H1 (cell line): Measurements from ENCODE around the gene MBD3L2B. TPM values are rescaled to one million over a fixed set of nuclear protein-coding genes. Genes with fewer than 3 reads are reported as not detected.

ENCODE experiments used
- polyA plus RNA-seq, 7 experiments: library from polyadenylated mRNA; depleted of rRNA in 3 of 7; stranded (reverse) in 5 of 7; unstranded in 2 of 7; fragments of >200 nt in 5 of 7; fragments of 200-250 nt in 2 of 7; gene quantifications; 1 replicate in 5 of 7; 2 replicates in 1 of 7; 4 replicates in 1 of 7; pipeline versions ENCODE4 v1.2.1 to v1.2.3, GENCODE V29; 2011 to 2013; ENCODE audit warnings: missing spikeins in 2 of 7, mixed read lengths in 2 of 7
- total RNA-seq: library from RNA; stranded (reverse); fragmentation: NEBNext Ultra II Directional; extraction: Animal tissue kit (Norgen Biotek cat#: 25700); gene quantifications from 2 replicates; pipeline ENCODE4 v1.2.1, GENCODE V29; 2021

MBD3L2B gene
- total and polyA plus RNA-seq, 2 of the 8 experiments (the other 6 are each of a cell fraction or from before 2014, with no cell fraction given) = not detected

Other genes with a start within 250 kb of the MBD3L2B start
- 0.21 and 0.22 TPM in 2 replicates for gene VAV1, start 248.7 kb downstream of the MBD3L2B start, total RNA-seq
- 0.21 and 0.46 TPM in 2 replicates for gene VAV1, start 248.7 kb downstream of the MBD3L2B start, polyA plus RNA-seq (2011; rRNA removed)
- gene ADGRE1, start 133.9 kb downstream of the MBD3L2B start, total RNA-seq = not detected in 2 replicates
- gene ADGRE1, start 133.9 kb downstream of the MBD3L2B start, polyA plus RNA-seq (2011; rRNA removed) = not detected in 2 replicates
- not detected in 2 replicates for gene MBD3L5, start 9.1 kb upstream of the MBD3L2B start, total RNA-seq
- not detected in 2 replicates for gene MBD3L5, start 9.1 kb upstream of the MBD3L2B start, polyA plus RNA-seq (2011; rRNA removed)
- gene MBD3L4, start 18.7 kb upstream of the MBD3L2B start, total RNA-seq = not detected in 2 replicates
- gene MBD3L4, start 18.7 kb upstream of the MBD3L2B start, polyA plus RNA-seq (2011; rRNA removed) = not detected in 2 replicates
- gene MBD3L2, start 27.9 kb upstream of the MBD3L2B start, total RNA-seq = not detected in 2 replicates
- gene MBD3L2, start 27.9 kb upstream of the MBD3L2B start, polyA plus RNA-seq (2011; rRNA removed) = not detected in 2 replicates
- gene MBD3L3, start 37.2 kb upstream of the MBD3L2B start, total RNA-seq = not detected in 2 replicates
- gene MBD3L3, start 37.2 kb upstream of the MBD3L2B start, polyA plus RNA-seq (2011; rRNA removed) = not detected in 2 replicates
- gene ZNF557, start 48.3 kb upstream of the MBD3L2B start, total RNA-seq = 5.8 and 7.4 TPM in 2 replicates
- gene ZNF557, start 48.3 kb upstream of the MBD3L2B start, polyA plus RNA-seq (2011; rRNA removed) = 1.2 and 1.4 TPM in 2 replicates